ENCODE results near the gene LRRC3. TPM values are rescaled to one million over a fixed set of nuclear protein-coding genes. Genes with fewer than 3 reads are reported as not detected.

Gene LRRC3
- total RNA-seq, 2 donors from 2014 or later: 2.0 to 2.7 TPM

GRCh38 chr21:44423312-44423821, 31.9 kb upstream of the LRRC3 start:
- Histone ChIP-seq H3K27me3 (no peaks in the 10 kb centered on the region), H3K4me1 (no peaks in the 10 kb centered on the region), H3K9ac (ENCODE audit: low read depth in 2 of 2, low read length in 2 of 2) (no peak overlapping the region), H3K4me3 (no peak overlapping the region), H3K27ac (no peak overlapping the region), H3K9me3 (no peaks in the 10 kb centered on the region), H3K36me3 (no peaks in the 10 kb centered on the region)
- no peak for DNase-seq
- intact Hi-C loops (cut with DNase I): no loop called here
- TF ChIP-seq CTCF (IDR thresholded peaks at IDR 0.05): no peak

GRCh38 chr21:44423941-44424607, 31.2 kb upstream of the LRRC3 start:
- intact Hi-C loops (cut with DNase I): no loop called here
- no peak for DNase-seq
- no peak for TF ChIP-seq CTCF (IDR thresholded peaks at IDR 0.05)
- Histone ChIP-seq H3K9ac (ENCODE audit: low read depth in 2 of 2, low read length in 2 of 2) (no peak overlapping the region), H3K4me3 (no peak overlapping the region), H3K9me3 (no peaks in the 10 kb centered on the region), H3K36me3 (no peaks in the 10 kb centered on the region), H3K4me1 (no peaks in the 10 kb centered on the region), H3K27me3 (no peaks in the 10 kb centered on the region), H3K27ac (no peak overlapping the region)

- Histone ChIP-seq H3K9me3 (no peaks in the 10 kb centered on the region), H3K27me3 (no peaks in the 10 kb centered on the region), H3K9ac (ENCODE audit: low read depth in 2 of 2, low read length in 2 of 2) (no peak overlapping the region), H3K27ac (no peak overlapping the region), H3K4me3 (no peak overlapping the region), H3K36me3 (no peaks in the 10 kb centered on the region), H3K4me1 (no peaks in the 10 kb centered on the region)
- intact Hi-C loops (cut with DNase I): loop anchor here (5.0 kb wide), 1 partner anchor 58 kb away; no protein-coding TSS in a partner anchor
- no peak for DNase-seq
- no peak for TF ChIP-seq CTCF (IDR thresholded peaks at IDR 0.05)
Observed at GRCh38 chr21:44424608-44425306, 30.6 kb upstream of the LRRC3 start.

GRCh38 chr21:44425307-44425894, 29.9 kb upstream of the LRRC3 start:
- Histone ChIP-seq H3K9me3 (no peaks in the 10 kb centered on the region), H3K4me3 (no peak overlapping the region), H3K36me3 (no peaks in the 10 kb centered on the region), H3K27ac (no peak overlapping the region), H3K27me3 (no peaks in the 10 kb centered on the region), H3K9ac (ENCODE audit: low read depth in 2 of 2, low read length in 2 of 2) (no peak overlapping the region), H3K4me1 (no peaks in the 10 kb centered on the region)
- intact Hi-C loops (cut with DNase I): loop anchor here (5.0 kb wide), 1 partner anchor 57 kb away; no protein-coding TSS in a partner anchor
- no peak for DNase-seq
- no peak for TF ChIP-seq CTCF (IDR thresholded peaks at IDR 0.05)

- H3K27me3 ChIP-seq: no peaks in the 10 kb centered on the region
- H3K4me1 ChIP-seq: no peaks in the 10 kb centered on the region
- H3K27ac ChIP-seq: no peak overlapping the region
- TF ChIP-seq CTCF (IDR thresholded peaks at IDR 0.05): no peak
- H3K4me3 ChIP-seq: no peak overlapping the region
- H3K9ac ChIP-seq (ENCODE audit: low read depth in 2 of 2, low read length in 2 of 2): no peak overlapping the region
- no peak for DNase-seq
- H3K9me3 ChIP-seq: no peaks in the 10 kb centered on the region
- intact Hi-C loops (cut with DNase I): loop anchor here (5.0 kb wide), 1 partner anchor 56 kb away; no protein-coding TSS in a partner anchor
- H3K36me3 ChIP-seq: no peaks in the 10 kb centered on the region
Observed at GRCh38 chr21:44425895-44426662, 29.2 kb upstream of the LRRC3 start.
